Right renal pelvis (tissue), 4 donors: Measurements from ENCODE around the gene OR56A3. TPM values are rescaled to one million over a fixed set of nuclear protein-coding genes. Genes with fewer than 3 reads are reported as not detected.

Source experiments
- DNase-seq, 4 donors: peaks; one replicate each; pipeline ENCODE4 v3.0.0-alpha.2; 2013; ENCODE audit warnings: low read depth in 4 of 4, low spot score in 3 of 4, missing footprints in 1 of 4
- polyA plus RNA-seq, 4 donors: library from polyadenylated mRNA; unstranded; fragments of 120-200 nt; gene quantifications; one replicate each; pipeline ENCODE4 v1.2.1, GENCODE V29; 2013; ENCODE audit not compliant: insufficient read length in 4 of 4

OR56A3 gene
- polyA plus RNA-seq, 4 donors, result 0.05 TPM; not detected in 3

- DNase-seq, result no peak
Observed at GRCh38 chr11:5967708-5968107, 25.7 kb downstream of the OR56A3 start.

GRCh38 chr11:5968394-5968793, 26.3 kb downstream of the OR56A3 start, which contains the start of gene OR56A5:
OR56A5 (minus strand) TSS chr11:5968494; CDS start chr11:5968494, 0 bp downstream.
- no peak for DNase-seq

GRCh38 chr11:5973530-5973929, 31.5 kb downstream of the OR56A3 start:
- no peak for DNase-seq

GRCh38 chr11:5983443-5983842, 41.4 kb downstream of the OR56A3 start:
- DNase-seq, result no peak

GRCh38 chr11:5986885-5987284, 44.8 kb downstream of the OR56A3 start, which contains the start of gene OR52L1:
OR52L1 (minus strand) TSS chr11:5986985; CDS start chr11:5986930, 55 bp downstream.
- no peak for DNase-seq

- DNase-seq, result no peak
Observed at GRCh38 chr11:5989203-5989602, 47.2 kb downstream of the OR56A3 start.

GRCh38 chr11:5992150-5992549, 50.1 kb downstream of the OR56A3 start:
- no peak for DNase-seq

GRCh38 chr11:5992604-5993251, 50.7 kb downstream of the OR56A3 start:
- DNase-seq, result no peak

GRCh38 chr11:5994791-5995190, 52.7 kb downstream of the OR56A3 start:
- no peak for DNase-seq

Other genes with a start within 250 kb of the OR56A3 start
- not detected for gene OR56B1, start 205.8 kb upstream of the OR56A3 start, polyA plus RNA-seq
- gene OR52N4, start 188.0 kb upstream of the OR56A3 start, polyA plus RNA-seq, result not detected
- gene OR52N5, start 158.9 kb upstream of the OR56A3 start, polyA plus RNA-seq, result not detected
- not detected for gene OR52N1, start 151.0 kb upstream of the OR56A3 start, polyA plus RNA-seq
- gene OR52N2, start 133.3 kb upstream of the OR56A3 start, polyA plus RNA-seq, result not detected
- not detected for gene OR52E6, start 100.4 kb upstream of the OR56A3 start, polyA plus RNA-seq
- gene OR52E8, start 84.6 kb upstream of the OR56A3 start, polyA plus RNA-seq, result not detected
- gene OR52E4, start 61.6 kb upstream of the OR56A3 start, polyA plus RNA-seq, result under 1 TPM in 1 of 4 donors, not detected in 3; 0.03 TPM
- not detected for gene OR52E5, start 49.0 kb upstream of the OR56A3 start, polyA plus RNA-seq
- not detected for gene OR56A5, start 26.2 kb downstream of the OR56A3 start, polyA plus RNA-seq
- gene OR52L1, start 44.7 kb downstream of the OR56A3 start, polyA plus RNA-seq, result not detected
- gene OR56A4, start 64.7 kb downstream of the OR56A3 start, polyA plus RNA-seq, result under 1 TPM in 2 of 4 donors, not detected in 2; 0.01 to 0.06 TPM
- gene OR56A1, start 88.5 kb downstream of the OR56A3 start, polyA plus RNA-seq, result under 1 TPM in 1 of 4 donors, not detected in 3; under 0.01 TPM
- under 1 TPM; 0.14 to 0.32 (median 0.22) TPM for gene OR56B4, start 165.4 kb downstream of the OR56A3 start, polyA plus RNA-seq
- gene OR52B2, start 228.1 kb downstream of the OR56A3 start, polyA plus RNA-seq, result not detected